ENCODE measurements around the gene CDK11A. TPM values are rescaled to one million over a fixed set of nuclear protein-coding genes. Genes with fewer than 3 reads are reported as not detected.

CDK11A gene
- total RNA-seq, 1 donor from 2014 or later = 47.9 TPM

DNA sequence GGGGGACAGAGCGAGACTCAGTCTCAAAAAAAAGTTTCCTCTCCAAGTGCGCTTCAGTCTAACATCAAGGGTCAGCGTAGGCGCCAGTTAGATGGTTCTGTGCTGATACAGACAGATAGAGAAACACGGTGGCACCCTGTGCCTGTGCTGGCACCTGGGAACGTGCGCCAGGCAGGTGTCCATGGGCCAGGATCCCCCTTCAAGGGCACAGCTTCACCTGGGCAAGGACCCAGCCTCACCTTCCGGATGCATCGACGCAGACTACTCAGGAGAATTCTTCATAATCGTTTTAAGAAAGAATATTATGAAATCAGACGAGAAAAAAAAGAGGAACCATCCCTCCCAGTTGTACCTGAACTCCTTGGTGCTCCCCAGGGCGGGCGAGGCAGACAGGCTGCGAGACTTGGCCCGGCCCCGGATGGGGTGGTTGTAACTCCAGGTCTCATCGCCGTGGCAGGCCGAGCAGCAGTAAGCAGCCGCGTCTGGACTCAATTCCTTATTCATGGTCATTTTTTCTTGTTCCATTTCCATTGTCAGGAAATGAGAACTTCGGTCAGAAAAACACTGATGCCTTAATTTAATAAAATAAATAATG lies 40.8 kb upstream of the CDK11A start:
- peaks cover 6% of the 10 kb centered on the region for H3K9me3 Mint-ChIP-seq
- H3K27me3 Mint-ChIP-seq (ENCODE audit: low read depth) = no peaks in the 10 kb centered on the region
- H3K27ac Mint-ChIP-seq = no peak overlapping the region
- TF ChIP-seq, protein P1, sequence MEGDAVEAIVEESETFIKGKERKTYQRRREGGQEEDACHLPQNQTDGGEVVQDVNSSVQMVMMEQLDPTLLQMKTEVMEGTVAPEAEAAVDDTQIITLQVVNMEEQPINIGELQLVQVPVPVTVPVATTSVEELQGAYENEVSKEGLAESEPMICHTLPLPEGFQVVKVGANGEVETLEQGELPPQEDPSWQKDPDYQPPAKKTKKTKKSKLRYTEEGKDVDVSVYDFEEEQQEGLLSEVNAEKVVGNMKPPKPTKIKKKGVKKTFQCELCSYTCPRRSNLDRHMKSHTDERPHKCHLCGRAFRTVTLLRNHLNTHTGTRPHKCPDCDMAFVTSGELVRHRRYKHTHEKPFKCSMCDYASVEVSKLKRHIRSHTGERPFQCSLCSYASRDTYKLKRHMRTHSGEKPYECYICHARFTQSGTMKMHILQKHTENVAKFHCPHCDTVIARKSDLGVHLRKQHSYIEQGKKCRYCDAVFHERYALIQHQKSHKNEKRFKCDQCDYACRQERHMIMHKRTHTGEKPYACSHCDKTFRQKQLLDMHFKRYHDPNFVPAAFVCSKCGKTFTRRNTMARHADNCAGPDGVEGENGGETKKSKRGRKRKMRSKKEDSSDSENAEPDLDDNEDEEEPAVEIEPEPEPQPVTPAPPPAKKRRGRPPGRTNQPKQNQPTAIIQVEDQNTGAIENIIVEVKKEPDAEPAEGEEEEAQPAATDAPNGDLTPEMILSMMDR (IDR thresholded peaks at IDR 0.05; ENCODE audit: unreplicated experiment) = no peak
- H3K4me3 Mint-ChIP-seq = no peak overlapping the region
- no peak for DNase-seq (ENCODE audit: low spot score in 2 of 2, unreplicated experiment in 2 of 2)
- no peaks in the 10 kb centered on the region for H3K4me1 Mint-ChIP-seq
- peaks cover 27% of the 10 kb centered on the region for H3K36me3 Mint-ChIP-seq

DNA sequence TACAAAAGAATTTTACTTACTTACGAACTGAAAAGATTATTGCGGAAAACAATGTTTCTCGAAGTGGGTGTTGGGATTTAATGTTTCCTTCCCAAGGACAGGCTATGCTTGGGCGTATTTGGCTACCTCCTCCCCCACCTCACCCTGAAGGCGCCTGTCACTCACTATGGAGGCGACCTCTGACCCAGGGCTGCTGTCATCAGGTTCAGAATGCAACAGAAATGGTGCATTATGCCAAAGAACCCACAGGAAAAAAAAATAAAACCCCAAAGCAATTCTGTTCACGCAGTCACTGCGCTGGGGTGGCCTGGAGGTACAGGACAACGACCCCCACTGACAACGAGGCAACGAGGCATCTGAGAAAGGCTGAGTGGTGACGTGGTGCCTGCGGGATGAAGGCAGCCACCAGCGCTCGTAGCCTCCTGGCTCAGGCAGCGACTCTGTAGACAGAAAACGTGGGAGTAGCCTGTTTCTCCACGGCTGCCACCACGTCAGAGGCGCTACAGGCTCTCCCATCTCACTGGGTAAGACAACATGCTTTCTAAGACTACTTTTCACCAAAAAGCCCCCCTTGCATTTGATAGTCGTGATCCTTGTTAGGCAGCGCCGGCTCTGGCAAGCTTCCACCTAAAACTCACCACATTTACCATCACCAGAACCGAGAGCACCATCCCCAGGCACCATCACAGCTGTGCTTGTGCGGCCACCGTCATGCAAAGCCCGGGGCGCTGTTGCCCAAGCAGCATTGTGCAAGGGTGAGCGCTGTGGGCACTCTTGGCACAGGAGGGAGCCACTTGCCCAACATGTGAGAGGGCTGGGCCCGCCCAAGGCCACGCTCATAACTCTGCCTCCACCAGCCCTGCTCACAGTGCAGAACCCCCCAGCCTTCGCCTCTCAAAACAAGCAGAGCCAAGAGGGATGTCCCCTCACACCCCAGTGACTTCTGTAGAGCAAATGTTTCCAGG lies 39.8 kb upstream of the CDK11A start:
- Mint-ChIP-seq H3K4me3 (no peak overlapping the region), H3K27ac (no peak overlapping the region), H3K4me1 (no peaks in the 10 kb centered on the region), H3K27me3 (ENCODE audit: low read depth) (no peaks in the 10 kb centered on the region), H3K9me3 (peaks cover 6% of the 10 kb centered on the region), H3K36me3 (peaks cover 26% of the 10 kb centered on the region)
- TF ChIP-seq, protein P1 (IDR thresholded peaks at IDR 0.05; ENCODE audit: unreplicated experiment) = no peak
- DNase-seq (ENCODE audit: low spot score in 2 of 2, unreplicated experiment in 2 of 2) = no peak

GRCh38 chr1:1761504-1762376 lies 37.6 kb upstream of the CDK11A start:
- H3K36me3 Mint-ChIP-seq = peaks cover 15% of the 10 kb centered on the region
- H3K27me3 Mint-ChIP-seq (ENCODE audit: low read depth) = no peaks in the 10 kb centered on the region
- TF ChIP-seq, protein P1 (IDR thresholded peaks at IDR 0.05; ENCODE audit: unreplicated experiment) = no peak
- H3K4me1 Mint-ChIP-seq = no peaks in the 10 kb centered on the region
- DNase-seq (ENCODE audit: low spot score in 2 of 2, unreplicated experiment in 2 of 2) = no peak
- H3K9me3 Mint-ChIP-seq = no peaks in the 10 kb centered on the region
- no peak overlapping the region for H3K4me3 Mint-ChIP-seq
- no peak overlapping the region for H3K27ac Mint-ChIP-seq

DNA sequence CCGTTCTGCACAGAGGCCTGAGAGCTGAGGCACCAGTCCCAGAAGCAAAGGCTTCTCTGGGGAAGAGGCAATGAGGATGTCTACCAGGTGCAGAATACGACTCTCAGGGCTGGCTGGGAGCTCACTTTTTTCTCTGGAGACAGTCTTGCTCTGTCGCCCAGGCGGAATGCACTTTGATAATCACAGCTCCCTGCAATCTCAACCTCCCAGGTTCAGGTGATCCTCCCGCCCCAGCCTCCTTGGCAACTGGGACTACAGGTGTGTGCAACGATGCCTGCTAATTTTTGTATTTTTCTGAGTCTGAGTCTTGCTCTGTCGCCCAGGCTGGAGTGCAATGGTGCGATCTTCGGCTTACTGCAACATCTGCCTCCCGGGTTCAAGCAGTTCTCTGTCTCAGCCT lies 36.6 kb upstream of the CDK11A start:
- no peak overlapping the region for H3K4me3 Mint-ChIP-seq
- peaks cover 15% of the 10 kb centered on the region for H3K36me3 Mint-ChIP-seq

DNA sequence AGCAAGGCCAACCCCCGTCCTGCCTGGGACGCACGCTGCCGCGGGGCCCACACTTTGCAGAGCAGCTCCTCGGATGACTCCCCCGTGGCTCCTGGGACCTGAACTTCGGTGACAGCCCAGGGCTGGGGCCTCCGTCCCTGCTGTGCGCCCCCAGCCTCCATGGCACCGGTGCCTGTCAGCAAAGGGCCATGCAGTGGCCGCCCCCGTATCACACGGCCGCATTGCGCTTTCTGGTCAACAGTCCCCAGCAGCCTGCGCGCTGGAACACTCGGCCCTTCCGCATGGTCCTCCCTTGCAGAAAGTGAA lies 36.1 kb upstream of the CDK11A start:
- no peaks in the 10 kb centered on the region for H3K9me3 Mint-ChIP-seq
- DNase-seq (ENCODE audit: low spot score in 2 of 2, unreplicated experiment in 2 of 2) = no peak
- H3K4me3 Mint-ChIP-seq = no peak overlapping the region
- no peaks in the 10 kb centered on the region for H3K27me3 Mint-ChIP-seq (ENCODE audit: low read depth)
- no peak overlapping the region for H3K27ac Mint-ChIP-seq
- TF ChIP-seq, protein P1 (IDR thresholded peaks at IDR 0.05; ENCODE audit: unreplicated experiment) = no peak
- H3K4me1 Mint-ChIP-seq = no peaks in the 10 kb centered on the region
- H3K36me3 Mint-ChIP-seq = peaks cover 16% of the 10 kb centered on the region

More for the DNA sequence above, 36.6 kb upstream of the CDK11A start:
- no peaks in the 10 kb centered on the region for H3K4me1 Mint-ChIP-seq
- no peak for DNase-seq (ENCODE audit: low spot score in 2 of 2, unreplicated experiment in 2 of 2)
- no peak overlapping the region for H3K27ac Mint-ChIP-seq
- no peaks in the 10 kb centered on the region for H3K27me3 Mint-ChIP-seq (ENCODE audit: low read depth)
- no peaks in the 10 kb centered on the region for H3K9me3 Mint-ChIP-seq
- TF ChIP-seq, protein P1 (IDR thresholded peaks at IDR 0.05; ENCODE audit: unreplicated experiment) = no peak

Measured in mesothelial cell of epicardium (in vitro differentiated cells).